ENCODE results near the gene ETNK2.

DNA sequence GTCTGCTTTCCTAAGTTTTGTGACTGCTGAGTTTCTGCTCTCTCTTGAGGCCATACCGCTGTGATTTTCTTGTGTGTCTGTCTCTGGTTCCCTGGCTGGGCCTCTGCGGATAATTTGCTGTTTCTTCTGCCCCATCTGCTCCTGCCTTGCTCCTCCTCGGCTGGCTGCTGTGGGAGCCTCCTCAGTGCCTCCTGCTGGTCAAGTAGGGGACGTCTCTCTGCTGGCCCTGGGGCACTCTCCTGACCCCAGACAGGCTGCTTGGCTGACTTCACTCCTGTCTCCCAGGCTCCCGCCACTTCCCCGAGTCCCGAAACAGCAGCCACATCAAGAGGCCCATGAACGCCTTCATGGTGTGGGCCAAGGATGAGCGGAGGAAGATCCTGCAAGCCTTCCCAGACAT lies 28.5 kb downstream of the ETNK2 start:
- TF ChIP-seq, protein P1, sequence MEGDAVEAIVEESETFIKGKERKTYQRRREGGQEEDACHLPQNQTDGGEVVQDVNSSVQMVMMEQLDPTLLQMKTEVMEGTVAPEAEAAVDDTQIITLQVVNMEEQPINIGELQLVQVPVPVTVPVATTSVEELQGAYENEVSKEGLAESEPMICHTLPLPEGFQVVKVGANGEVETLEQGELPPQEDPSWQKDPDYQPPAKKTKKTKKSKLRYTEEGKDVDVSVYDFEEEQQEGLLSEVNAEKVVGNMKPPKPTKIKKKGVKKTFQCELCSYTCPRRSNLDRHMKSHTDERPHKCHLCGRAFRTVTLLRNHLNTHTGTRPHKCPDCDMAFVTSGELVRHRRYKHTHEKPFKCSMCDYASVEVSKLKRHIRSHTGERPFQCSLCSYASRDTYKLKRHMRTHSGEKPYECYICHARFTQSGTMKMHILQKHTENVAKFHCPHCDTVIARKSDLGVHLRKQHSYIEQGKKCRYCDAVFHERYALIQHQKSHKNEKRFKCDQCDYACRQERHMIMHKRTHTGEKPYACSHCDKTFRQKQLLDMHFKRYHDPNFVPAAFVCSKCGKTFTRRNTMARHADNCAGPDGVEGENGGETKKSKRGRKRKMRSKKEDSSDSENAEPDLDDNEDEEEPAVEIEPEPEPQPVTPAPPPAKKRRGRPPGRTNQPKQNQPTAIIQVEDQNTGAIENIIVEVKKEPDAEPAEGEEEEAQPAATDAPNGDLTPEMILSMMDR (IDR thresholded peaks at IDR 0.05), result peak in 2 of 4 experiments; percentile 10 to 26
- no peak for TF ChIP-seq POLR2A (IDR thresholded peaks at IDR 0.05)

Data from uterus (tissue), 2 donors.